Activated naive CD8-positive, alpha-beta T cell treated with anti-CD3 and anti-CD28 coated beads, Interleukin-2, amount 50 U/mL, for 24 hours (primary cell): ENCODE measurements around the gene FAM234B.
A peak's percentile ranks its signal among the peaks of the same experiment; 100 is the strongest.

Experiments
- ATAC-seq: fragments of 150-1000 bp; cut with Tn5 transposase; one replicate; pipeline ENCODE4 v1.10.0; 2021
- DNase-seq: peaks from one replicate; pipeline ENCODE4 v3.0.0; 2021
- H3K27ac Mint-ChIP-seq: one replicate; pipeline ENCODE4 v1.8.0; 2021; ENCODE audit warnings: mild to moderate bottlenecking, mixed read lengths
- H3K27me3 Mint-ChIP-seq: one replicate; pipeline ENCODE4 v1.8.0; 2021; ENCODE audit warnings: mixed read lengths
- H3K36me3 Mint-ChIP-seq: one replicate; pipeline ENCODE4 v1.8.0; 2021; ENCODE audit warnings: low read depth, mixed read lengths
- H3K4me1 Mint-ChIP-seq: one replicate; pipeline ENCODE4 v1.8.0; 2021; ENCODE audit warnings: mixed read lengths
- H3K4me3 Mint-ChIP-seq: one replicate; pipeline ENCODE4 v1.8.0; 2021; ENCODE audit warnings: mild to moderate bottlenecking, moderate library complexity, mixed read lengths
- H3K9me3 Mint-ChIP-seq: one replicate; pipeline ENCODE4 v1.8.0; 2021; ENCODE audit warnings: mixed read lengths

Gene FAM234B

DNA sequence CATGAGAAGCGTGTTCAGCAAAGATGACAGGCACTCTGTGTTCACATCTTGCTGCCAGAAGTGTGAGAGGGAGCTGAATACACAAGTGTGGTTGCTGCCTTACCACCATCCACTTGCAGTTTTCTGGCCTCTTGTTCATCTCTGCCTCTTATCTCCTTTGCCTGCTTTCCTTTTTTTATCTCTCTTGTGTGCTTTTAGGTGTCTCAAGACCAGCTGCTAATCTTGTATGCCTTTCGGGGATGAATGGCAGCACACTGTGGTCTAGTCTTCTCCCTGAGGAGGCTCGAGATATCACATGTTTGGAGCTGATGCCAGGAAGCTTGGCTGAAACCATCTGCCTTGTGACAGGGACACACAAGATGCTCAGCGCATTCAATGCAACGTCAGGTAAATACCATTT is 17.2 kb downstream of the FAM234B start:
- no peaks in the 10 kb centered on the region for H3K9me3 Mint-ChIP-seq
- no peak overlapping the region for H3K4me3 Mint-ChIP-seq
- peaks cover 22% of the 10 kb centered on the region for H3K36me3 Mint-ChIP-seq
- ATAC-seq (no peak), DNase-seq (no peak)
- no peak overlapping the region for H3K27ac Mint-ChIP-seq
- no peaks in the 10 kb centered on the region for H3K27me3 Mint-ChIP-seq
- no peaks in the 10 kb centered on the region for H3K4me1 Mint-ChIP-seq

GRCh38 chr12:13062669-13063068 is 18.5 kb downstream of the FAM234B start:
- Mint-ChIP-seq H3K4me1 (peaks cover 3% of the 10 kb centered on the region), H3K4me3 (no peak overlapping the region)

DNA sequence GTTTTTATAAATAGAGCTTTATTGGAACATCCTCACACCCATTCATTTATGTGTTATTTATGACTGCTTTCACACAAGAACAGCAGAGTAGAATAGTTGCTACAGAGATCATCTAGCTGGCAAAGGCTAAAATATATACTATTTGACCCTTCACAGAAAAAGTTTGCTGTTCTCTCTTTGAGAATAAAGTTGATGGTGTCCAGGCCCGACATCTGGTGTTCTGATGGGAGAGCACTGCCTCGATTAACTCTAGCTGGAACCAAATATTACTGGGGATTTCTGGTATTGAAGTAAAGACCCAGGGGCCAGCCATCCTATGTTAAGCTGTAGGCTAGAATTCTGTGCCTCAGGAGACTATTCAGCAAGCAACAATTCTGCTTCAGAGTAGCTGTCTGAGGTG is 21.8 kb downstream of the FAM234B start:
- Mint-ChIP-seq H3K27ac (no peak overlapping the region), H3K4me3 (no peak overlapping the region), H3K9me3 (no peaks in the 10 kb centered on the region), H3K36me3 (peaks cover 27% of the 10 kb centered on the region), H3K4me1 (peaks cover 3% of the 10 kb centered on the region), H3K27me3 (no peaks in the 10 kb centered on the region)
- DNase-seq (no peak), ATAC-seq (no peak)

More at GRCh38 chr12:13062669-13063068, 18.5 kb downstream of the FAM234B start:
- no peak for DNase-seq
- Mint-ChIP-seq H3K9me3 (no peaks in the 10 kb centered on the region), H3K27me3 (no peaks in the 10 kb centered on the region), H3K36me3 (peaks cover 26% of the 10 kb centered on the region), H3K27ac (no peak overlapping the region)
- no peak for ATAC-seq

GRCh38 chr12:13066459-13066858 is 22.3 kb downstream of the FAM234B start:
- Mint-ChIP-seq H3K9me3 (no peaks in the 10 kb centered on the region), H3K36me3 (peaks cover 26% of the 10 kb centered on the region), H3K4me1 (peaks cover 3% of the 10 kb centered on the region), H3K4me3 (no peak overlapping the region), H3K27ac (no peak overlapping the region), H3K27me3 (no peaks in the 10 kb centered on the region)
- ATAC-seq: no peak
- no peak for DNase-seq

- ATAC-seq (peak; percentile 40), DNase-seq (no peak)
- H3K4me3 Mint-ChIP-seq: no peak overlapping the region
- peaks cover 23% of the 10 kb centered on the region for H3K36me3 Mint-ChIP-seq
- no peaks in the 10 kb centered on the region for H3K9me3 Mint-ChIP-seq
- H3K27me3 Mint-ChIP-seq: no peaks in the 10 kb centered on the region
- peaks cover 3% of the 10 kb centered on the region for H3K4me1 Mint-ChIP-seq
- no peak overlapping the region for H3K27ac Mint-ChIP-seq
Observed at GRCh38 chr12:13067322-13067721, 23.1 kb downstream of the FAM234B start.

DNA sequence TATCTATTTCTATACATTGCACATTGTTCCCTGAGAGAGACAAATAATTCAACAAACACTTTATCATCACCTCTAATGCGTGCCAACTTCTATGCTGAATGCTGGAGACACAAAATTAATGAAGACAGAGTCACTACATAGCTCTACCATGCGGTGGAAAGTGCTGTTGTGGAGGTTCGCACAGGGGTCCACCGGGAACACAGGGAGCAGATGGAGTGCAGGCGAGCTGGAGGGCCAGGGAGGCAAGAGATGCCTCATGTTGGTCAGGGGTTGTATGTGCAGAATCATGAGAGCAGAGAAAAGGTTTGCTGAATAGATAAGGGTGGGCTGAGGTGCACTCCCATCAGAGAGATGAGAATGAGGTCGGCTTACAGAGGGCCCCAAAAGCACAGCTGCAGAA is 25.2 kb downstream of the FAM234B start:
- Mint-ChIP-seq H3K27ac (no peak overlapping the region), H3K36me3 (peaks cover 22% of the 10 kb centered on the region)
- ATAC-seq: no peak

DNA sequence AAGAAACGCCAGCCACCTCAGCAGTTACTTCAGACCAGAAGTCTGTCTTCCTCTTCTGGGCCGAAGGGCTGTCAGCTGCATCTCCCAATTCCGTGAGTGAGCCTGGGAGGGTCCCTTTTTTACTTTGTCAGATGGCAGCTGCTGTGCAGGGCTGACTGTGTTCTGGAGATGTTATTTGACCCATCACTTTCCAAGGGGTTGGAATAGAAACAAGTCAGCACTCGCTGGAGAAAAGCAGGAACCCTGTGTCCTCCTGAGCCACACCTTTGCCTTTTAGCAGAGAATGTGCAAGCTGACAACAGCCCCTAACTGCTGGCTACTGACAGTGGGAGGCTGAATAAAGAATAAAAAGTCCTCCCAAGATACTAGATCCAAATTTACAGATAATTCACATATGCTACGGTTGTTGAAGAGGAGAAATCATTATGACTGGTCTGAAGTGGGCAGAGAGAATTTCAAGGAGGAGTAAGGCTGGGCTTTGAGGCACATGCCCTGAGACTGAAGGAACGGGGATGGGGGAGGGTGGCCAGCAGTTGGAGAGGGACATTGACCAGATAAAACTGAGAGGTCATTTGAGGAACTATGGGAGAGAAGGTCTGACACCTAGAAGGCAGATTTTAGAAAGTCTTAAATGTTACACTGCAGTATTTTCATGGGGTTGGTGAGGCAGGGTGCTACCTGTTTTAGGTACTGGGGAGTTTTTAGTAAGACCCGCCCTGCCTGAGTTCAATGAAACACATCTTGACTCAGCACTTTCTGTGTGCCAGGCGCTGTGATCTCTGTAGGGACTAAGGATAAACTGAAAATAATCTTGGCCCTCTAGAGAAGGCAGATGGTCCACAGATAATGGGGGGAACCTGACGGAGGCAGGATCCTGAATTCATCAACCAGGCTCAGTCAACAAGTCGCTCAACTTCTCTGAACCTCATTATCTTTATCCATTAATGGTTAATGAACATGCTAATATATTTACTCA is 27.4 kb downstream of the FAM234B start:
- Mint-ChIP-seq H3K4me3 (no peak overlapping the region), H3K27ac (no peak overlapping the region), H3K36me3 (peaks cover 24% of the 10 kb centered on the region), H3K4me1 (peaks cover 3% of the 10 kb centered on the region), H3K9me3 (no peaks in the 10 kb centered on the region), H3K27me3 (no peaks in the 10 kb centered on the region)
- ATAC-seq: no peak
- DNase-seq: no peak

More for the DNA sequence above, 25.2 kb downstream of the FAM234B start:
- no peak for DNase-seq
- Mint-ChIP-seq H3K9me3 (no peaks in the 10 kb centered on the region), H3K4me3 (no peak overlapping the region), H3K27me3 (no peaks in the 10 kb centered on the region), H3K4me1 (peaks cover 3% of the 10 kb centered on the region)

GRCh38 chr12:13073173-13073572 is 29.0 kb downstream of the FAM234B start:
- Mint-ChIP-seq H3K4me1 (no peaks in the 10 kb centered on the region), H3K27ac (no peak overlapping the region), H3K4me3 (no peak overlapping the region), H3K36me3 (peaks cover 26% of the 10 kb centered on the region), H3K27me3 (no peaks in the 10 kb centered on the region), H3K9me3 (no peaks in the 10 kb centered on the region)
- ATAC-seq (no peak), DNase-seq (no peak)

DNA sequence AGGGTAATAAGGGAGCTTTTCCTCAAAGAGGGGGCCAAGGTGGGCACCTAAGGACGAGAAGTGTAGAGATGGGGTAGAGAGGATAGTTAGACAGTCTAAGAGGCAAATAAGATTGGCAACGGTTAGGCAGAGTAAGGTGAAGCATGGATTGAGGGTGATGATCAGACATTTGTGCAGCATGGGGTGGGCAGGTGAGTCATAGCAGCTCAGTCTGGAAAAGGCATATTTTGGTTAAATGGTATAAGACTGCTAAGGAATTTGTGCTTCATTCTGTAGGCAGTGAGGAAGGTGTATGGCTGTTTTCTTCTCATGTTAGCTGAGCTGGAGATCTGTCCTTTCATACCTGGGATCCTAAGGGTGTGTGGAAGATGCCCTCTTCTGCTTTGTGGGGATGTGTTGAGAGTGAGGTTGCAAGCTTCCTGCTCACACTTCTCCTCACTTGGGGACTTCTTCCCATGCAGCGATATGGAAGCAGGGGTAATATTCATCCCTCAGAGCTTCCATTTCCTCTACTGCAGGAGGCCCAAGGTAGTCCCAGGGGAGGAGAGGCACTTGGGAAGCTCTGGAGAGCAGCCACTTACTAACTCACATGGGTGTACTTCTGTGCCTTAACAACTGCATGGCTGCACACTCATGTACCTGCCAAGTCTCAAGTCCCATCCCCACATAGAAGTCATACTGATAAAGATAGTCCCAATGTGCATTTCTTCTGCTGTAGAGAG is 30.4 kb downstream of the FAM234B start:
- no peaks in the 10 kb centered on the region for H3K4me1 Mint-ChIP-seq
- DNase-seq (no peak), ATAC-seq (no peak)
- H3K27ac Mint-ChIP-seq: no peak overlapping the region
- peaks cover 19% of the 10 kb centered on the region for H3K36me3 Mint-ChIP-seq
- H3K4me3 Mint-ChIP-seq: no peak overlapping the region
- H3K9me3 Mint-ChIP-seq: no peaks in the 10 kb centered on the region
- H3K27me3 Mint-ChIP-seq: no peaks in the 10 kb centered on the region

- no peak overlapping the region for H3K27ac Mint-ChIP-seq
- H3K9me3 Mint-ChIP-seq: no peaks in the 10 kb centered on the region
- H3K27me3 Mint-ChIP-seq: no peaks in the 10 kb centered on the region
- H3K36me3 Mint-ChIP-seq: peaks cover 19% of the 10 kb centered on the region
- ATAC-seq (no peak), DNase-seq (no peak)
- no peak overlapping the region for H3K4me3 Mint-ChIP-seq
- H3K4me1 Mint-ChIP-seq: no peaks in the 10 kb centered on the region
Observed at GRCh38 chr12:13075118-13075480, 30.9 kb downstream of the FAM234B start.

DNA sequence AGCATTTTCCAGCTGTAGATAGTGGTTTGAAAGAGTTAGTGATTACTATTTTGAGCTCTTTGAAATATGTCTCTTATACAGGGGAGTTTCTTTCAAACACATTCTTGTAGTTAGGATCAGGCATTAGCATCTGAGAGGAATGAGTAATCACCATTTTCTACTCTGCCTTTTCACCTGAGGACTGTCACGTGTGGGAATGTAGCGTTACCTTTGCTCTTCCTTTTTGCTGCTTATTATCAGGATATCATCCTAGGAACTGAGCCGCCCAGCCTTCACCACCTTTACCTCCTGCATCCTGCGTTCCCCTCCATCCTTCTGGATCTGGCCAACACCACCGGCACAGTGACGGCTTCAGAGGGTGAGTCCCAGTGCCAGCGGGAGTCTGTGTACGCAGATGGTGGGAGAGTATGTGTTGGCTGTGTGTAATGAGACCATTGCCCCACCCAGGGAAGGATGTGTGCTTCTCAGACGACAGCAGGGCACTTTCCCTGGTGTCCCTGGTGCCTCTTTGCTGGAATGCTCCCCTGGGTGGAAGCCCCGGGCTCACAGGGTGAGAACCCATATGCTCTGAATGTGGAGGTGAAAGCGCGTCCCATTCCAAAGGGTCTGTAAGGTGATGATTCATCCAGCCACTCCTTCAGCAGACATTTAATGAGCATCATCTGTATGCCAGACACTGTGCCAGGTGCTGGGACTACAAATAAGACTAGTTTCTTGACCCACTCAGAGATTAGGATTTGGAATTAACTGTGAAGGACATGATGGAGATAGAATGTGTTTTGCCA is 31.8 kb downstream of the FAM234B start:
- H3K36me3 Mint-ChIP-seq: peaks cover 26% of the 10 kb centered on the region
- ATAC-seq (no peak), DNase-seq (no peak)
- no peaks in the 10 kb centered on the region for H3K4me1 Mint-ChIP-seq
- H3K9me3 Mint-ChIP-seq: no peaks in the 10 kb centered on the region
- H3K27me3 Mint-ChIP-seq: no peaks in the 10 kb centered on the region
- H3K27ac Mint-ChIP-seq: no peak overlapping the region
- H3K4me3 Mint-ChIP-seq: no peak overlapping the region

DNA sequence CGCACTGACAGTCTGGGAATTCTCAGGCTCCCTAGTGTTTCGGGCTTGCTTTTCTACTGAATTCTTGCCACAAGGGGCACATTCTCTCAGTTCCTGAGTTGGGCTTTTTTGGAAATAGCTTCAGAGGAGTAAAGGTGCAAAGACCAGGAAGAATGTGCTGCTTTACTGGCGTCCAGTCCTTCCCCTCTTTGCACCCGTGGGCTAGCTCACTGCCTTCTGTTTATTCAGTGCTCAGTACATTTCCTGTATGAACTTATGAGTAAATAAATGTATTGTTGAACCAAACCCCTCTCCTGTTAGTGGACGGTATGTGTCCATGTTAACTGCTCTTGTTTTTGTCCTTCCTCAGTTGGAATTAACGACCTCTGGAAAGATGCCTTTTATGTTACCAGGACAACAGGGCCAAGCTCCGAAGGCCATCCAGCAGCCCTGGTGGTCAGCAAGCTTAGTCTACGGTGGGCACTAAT is 35.3 kb downstream of the FAM234B start:
- H3K4me1 Mint-ChIP-seq: no peaks in the 10 kb centered on the region
- no peaks in the 10 kb centered on the region for H3K27me3 Mint-ChIP-seq
- ATAC-seq (no peak), DNase-seq (no peak)
- no peak overlapping the region for H3K27ac Mint-ChIP-seq
- H3K9me3 Mint-ChIP-seq: no peaks in the 10 kb centered on the region
- H3K4me3 Mint-ChIP-seq: no peak overlapping the region
- H3K36me3 Mint-ChIP-seq: peaks cover 25% of the 10 kb centered on the region

DNA sequence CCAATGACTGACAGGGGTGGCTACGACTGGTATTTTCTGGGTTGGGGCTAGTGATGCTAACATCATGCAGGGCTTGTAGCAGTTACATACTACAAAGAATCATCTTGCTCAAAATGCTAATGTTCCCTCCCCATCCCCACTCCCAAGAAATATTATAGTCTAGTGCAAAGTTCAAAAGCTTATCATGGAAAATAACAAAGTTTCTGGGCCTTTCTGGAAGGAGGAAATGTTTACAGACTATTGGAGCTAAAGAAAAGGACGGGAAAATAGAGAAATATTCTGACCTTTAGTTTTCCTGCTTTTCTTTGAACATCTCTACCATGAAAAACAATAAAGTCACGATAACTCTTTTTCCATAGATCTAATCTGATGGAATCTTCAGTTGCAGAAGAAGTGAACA is 36.1 kb downstream of the FAM234B start:
- Mint-ChIP-seq H3K27me3 (no peaks in the 10 kb centered on the region), H3K4me3 (no peak overlapping the region), H3K36me3 (peaks cover 27% of the 10 kb centered on the region), H3K27ac (no peak overlapping the region), H3K4me1 (peaks cover 5% of the 10 kb centered on the region), H3K9me3 (no peaks in the 10 kb centered on the region)
- DNase-seq (no peak), ATAC-seq (no peak)

GRCh38 chr12:13082861-13083260 is 38.7 kb downstream of the FAM234B start:
- no peak for DNase-seq
- Mint-ChIP-seq H3K36me3 (peaks cover 20% of the 10 kb centered on the region), H3K27me3 (no peaks in the 10 kb centered on the region), H3K27ac (no peak overlapping the region), H3K4me3 (no peak overlapping the region), H3K4me1 (peaks cover 10% of the 10 kb centered on the region), H3K9me3 (no peaks in the 10 kb centered on the region)
- no peak for ATAC-seq
